CD14-positive monocyte (primary cell): ENCODE results near the gene DNAH11. TPM values are rescaled to one million over a fixed set of nuclear protein-coding genes. Genes with fewer than 3 reads are reported as not detected.

Source experiments
- DNase-seq, 3 donors: peaks; one replicate each; pipeline ENCODE4 v3.0.0-alpha.2; 2011 to 2022
- H2AFZ ChIP-seq: 2 replicates; pipeline ENCODE4 v1.6.0; 2012; ENCODE audit warnings: mild to moderate bottlenecking, low read depth, low read length, inconsistent platforms; ENCODE audit not compliant: insufficient read depth, poor library complexity, severe bottlenecking
- H3K27ac ChIP-seq, 2 donors: 1 replicate in 1 of 2; 2 replicates in 1 of 2; pipeline ENCODE4 v1.5.1; 2012 to 2013; ENCODE audit warnings: low read length in 2 of 2, control low read depth in 1 of 2, inconsistent platforms in 1 of 2, low read depth in 1 of 2, mild to moderate bottlenecking in 1 of 2
- H3K27me3 ChIP-seq, 2 donors: one replicate each; pipeline versions ENCODE4 v1.6.0 to v1.6.1; 2011 to 2013; ENCODE audit warnings: low read length in 2 of 2; ENCODE audit not compliant: control insufficient read depth in 2 of 2, insufficient read depth in 2 of 2
- H3K36me3 ChIP-seq, 2 donors: replicated peaks in 1 of 2; 1 replicate in 1 of 2; 2 replicates in 1 of 2; pipeline versions ENCODE4 v1.5.1 to v1.6.1; 2012 to 2013; ENCODE audit warnings: low read length in 2 of 2, control low read depth in 1 of 2, inconsistent platforms in 1 of 2, mild to moderate bottlenecking in 1 of 2; ENCODE audit not compliant: insufficient read depth in 2 of 2, control insufficient read depth in 1 of 2
- H3K4me1 ChIP-seq, 2 donors: 1 replicate in 1 of 2; 2 replicates in 1 of 2; pipeline versions ENCODE4 v1.5.1 to v1.6.1; 2012 to 2013; ENCODE audit warnings: low read length in 2 of 2, control low read depth in 1 of 2, inconsistent platforms in 1 of 2, mild to moderate bottlenecking in 1 of 2, moderate library complexity in 1 of 2; ENCODE audit not compliant: insufficient read depth in 2 of 2, control insufficient read depth in 1 of 2
- H3K4me2 ChIP-seq: replicated peaks from 2 replicates; pipeline ENCODE3; 2012; ENCODE audit warnings: low read length, moderate library complexity, mild to moderate bottlenecking; ENCODE audit not compliant: poor library complexity, severe bottlenecking; ENCODE audit errors: extremely low read depth
- H3K4me3 ChIP-seq, 3 experiments: fragments of 200-600 bp in 1 of 3; sonication (generic) in 1 of 3; replicated peaks in 1 of 3; 1 replicate in 2 of 3; 2 replicates in 1 of 3; pipeline ENCODE4 v1.5.1; 2011 to 2013; ENCODE audit warnings: low read length in 3 of 3, mild to moderate bottlenecking in 3 of 3, control low read depth in 2 of 3, low read depth in 2 of 3, inconsistent platforms in 1 of 3, moderate library complexity in 1 of 3
- H3K79me2 ChIP-seq: 2 replicates; pipeline ENCODE4 v1.6.0; 2012; ENCODE audit warnings: mild to moderate bottlenecking, control low read depth, inconsistent platforms, low read length, moderate library complexity; ENCODE audit not compliant: insufficient read depth
- H3K9ac ChIP-seq: 2 replicates; pipeline ENCODE4 v1.6.0; 2017; ENCODE audit warnings: low read length, mild to moderate bottlenecking; ENCODE audit not compliant: insufficient read depth, poor library complexity, severe bottlenecking
- H3K9me3 ChIP-seq, 2 donors: replicated peaks in 1 of 2; 1 replicate in 1 of 2; 2 replicates in 1 of 2; pipeline versions ENCODE4 v1.5.1 to v1.6.1; 2012 to 2013; ENCODE audit warnings: low read length in 2 of 2, control low read depth in 1 of 2; ENCODE audit not compliant: control insufficient read depth in 1 of 2, insufficient read depth in 1 of 2
- H4K20me1 ChIP-seq: 2 replicates; pipeline ENCODE4 v1.6.0; 2012; ENCODE audit warnings: mild to moderate bottlenecking, low read length, control low read depth, moderate library complexity; ENCODE audit not compliant: insufficient read depth
- H3K27ac Mint-ChIP-seq, 7 donors: one replicate each; pipeline ENCODE4 v1.8.0; 2020; ENCODE audit warnings: mild to moderate bottlenecking in 7 of 7, mixed read lengths in 7 of 7, moderate library complexity in 6 of 7, inconsistent platforms in 2 of 7
- H3K27me3 Mint-ChIP-seq, 3 donors: one replicate each; pipeline ENCODE4 v1.8.0; 2021 to 2022; ENCODE audit warnings: low read depth in 3 of 3, mild to moderate bottlenecking in 3 of 3, mixed read lengths in 3 of 3, moderate library complexity in 3 of 3, inconsistent platforms in 1 of 3
- H3K36me3 Mint-ChIP-seq, 2 donors: one replicate each; pipeline ENCODE4 v1.8.0; 2020; ENCODE audit warnings: mixed read lengths in 2 of 2, inconsistent platforms in 1 of 2, mild to moderate bottlenecking in 1 of 2
- H3K4me1 Mint-ChIP-seq: one replicate; pipeline ENCODE4 v1.8.0; 2020; ENCODE audit warnings: mild to moderate bottlenecking, mixed read lengths
- H3K4me3 Mint-ChIP-seq, 2 donors: one replicate each; pipeline ENCODE4 v1.8.0; 2020; ENCODE audit warnings: mild to moderate bottlenecking in 2 of 2, mixed read lengths in 2 of 2, moderate library complexity in 1 of 2
- H3K9me3 Mint-ChIP-seq, 7 donors: one replicate each; pipeline ENCODE4 v1.8.0; 2020 to 2022; ENCODE audit warnings: mixed read lengths in 7 of 7, mild to moderate bottlenecking in 6 of 7, moderate library complexity in 6 of 7, inconsistent platforms in 2 of 7
- WGBS: methylation state at CpG from one replicate; pipeline ENCODE4 v1.1.5; 2013; ENCODE audit warnings: missing lambda C conversion rate; ENCODE audit not compliant: insufficient coverage; 5-methylcytosine and 5-hydroxymethylcytosine counted together
- intact Hi-C, 2 donors: fragments of 100-400 bp; cut with micrococcal nuclease; formaldehyde crosslinking; loops; one replicate each; pipeline versions ENCODE4 v1.15.0 to v1.15.1; 2023
- polyA plus RNA-seq, 3 donors: library from polyadenylated mRNA; depleted of rRNA in 1 of 3; unstranded in 2 of 3; stranded (reverse) in 1 of 3; fragments of 300-500 nt in 2 of 3; fragments of >200 nt in 1 of 3; fragmentation: Illumina TruSeq in 2 of 3; gene quantifications; 1 replicate in 2 of 3; 2 replicates in 1 of 3; pipeline ENCODE4 v1.2.3, GENCODE V29; 2012 to 2021
- TF ChIP-seq, protein P1 (sequence below): fragments of 200-600 bp; IDR thresholded peaks from one replicate; pipeline ENCODE4 v1.8.0; 2022; ENCODE audit warnings: antibody characterized with exemption, mild to moderate bottlenecking

Gene DNAH11
- polyA plus RNA-seq, 3 donors: not detected

DNA sequence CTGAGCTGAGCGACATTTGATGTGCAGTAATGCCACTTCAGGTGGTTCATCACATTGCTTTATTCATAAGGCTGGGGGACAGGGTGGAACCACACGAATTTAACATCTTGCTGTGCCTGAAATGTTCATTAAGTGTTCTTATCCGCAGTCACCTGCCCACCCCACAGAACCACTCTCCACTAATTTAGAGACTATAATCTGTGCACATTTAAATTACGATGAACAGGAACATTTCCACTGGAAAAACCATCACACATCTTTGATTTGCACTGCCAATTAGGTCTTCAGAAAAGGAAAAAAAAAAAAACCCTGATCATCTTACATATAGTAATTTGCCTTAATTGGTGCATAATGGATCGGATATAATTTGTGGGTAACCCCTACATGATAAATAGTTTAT is 400.6 kb downstream of the DNAH11 start:
- H3K4me2 ChIP-seq: no peak overlapping the region
- no peaks in the 10 kb centered on the region for H3K9me3 ChIP-seq
- intact Hi-C loops: no loop called here
- H3K27ac ChIP-seq: no peak overlapping the region
- no peaks in the 10 kb centered on the region for H3K9me3 Mint-ChIP-seq
- no peak overlapping the region for H3K4me3 ChIP-seq
- H3K79me2 ChIP-seq: peaks cover 68% of the 10 kb centered on the region
- peaks cover 52% of the 10 kb centered on the region for H3K4me1 Mint-ChIP-seq
- no peak overlapping the region for H3K4me3 Mint-ChIP-seq
- H2AFZ ChIP-seq: no peak overlapping the region
- WGBS: 90% methylated on average over 3 of the region's 5 CpGs
- no peak overlapping the region for H3K27ac Mint-ChIP-seq
- no peak for DNase-seq
- H3K27me3 ChIP-seq: no peaks in the 10 kb centered on the region
- TF ChIP-seq, protein P1, sequence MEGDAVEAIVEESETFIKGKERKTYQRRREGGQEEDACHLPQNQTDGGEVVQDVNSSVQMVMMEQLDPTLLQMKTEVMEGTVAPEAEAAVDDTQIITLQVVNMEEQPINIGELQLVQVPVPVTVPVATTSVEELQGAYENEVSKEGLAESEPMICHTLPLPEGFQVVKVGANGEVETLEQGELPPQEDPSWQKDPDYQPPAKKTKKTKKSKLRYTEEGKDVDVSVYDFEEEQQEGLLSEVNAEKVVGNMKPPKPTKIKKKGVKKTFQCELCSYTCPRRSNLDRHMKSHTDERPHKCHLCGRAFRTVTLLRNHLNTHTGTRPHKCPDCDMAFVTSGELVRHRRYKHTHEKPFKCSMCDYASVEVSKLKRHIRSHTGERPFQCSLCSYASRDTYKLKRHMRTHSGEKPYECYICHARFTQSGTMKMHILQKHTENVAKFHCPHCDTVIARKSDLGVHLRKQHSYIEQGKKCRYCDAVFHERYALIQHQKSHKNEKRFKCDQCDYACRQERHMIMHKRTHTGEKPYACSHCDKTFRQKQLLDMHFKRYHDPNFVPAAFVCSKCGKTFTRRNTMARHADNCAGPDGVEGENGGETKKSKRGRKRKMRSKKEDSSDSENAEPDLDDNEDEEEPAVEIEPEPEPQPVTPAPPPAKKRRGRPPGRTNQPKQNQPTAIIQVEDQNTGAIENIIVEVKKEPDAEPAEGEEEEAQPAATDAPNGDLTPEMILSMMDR: no peak
- peaks cover 31 to 56% of the 10 kb centered on the region in 2 donors for H3K4me1 ChIP-seq
- no peak overlapping the region for H3K9ac ChIP-seq
- peaks cover 0 to under 1% of the 10 kb centered on the region in 2 donors for H3K36me3 Mint-ChIP-seq
- no peaks in the 10 kb centered on the region for H3K36me3 ChIP-seq
- no peaks in the 10 kb centered on the region for H4K20me1 ChIP-seq
- H3K27me3 Mint-ChIP-seq: peaks cover 0 to 5% (median 4%) of the 10 kb centered on the region in 3 donors

DNA sequence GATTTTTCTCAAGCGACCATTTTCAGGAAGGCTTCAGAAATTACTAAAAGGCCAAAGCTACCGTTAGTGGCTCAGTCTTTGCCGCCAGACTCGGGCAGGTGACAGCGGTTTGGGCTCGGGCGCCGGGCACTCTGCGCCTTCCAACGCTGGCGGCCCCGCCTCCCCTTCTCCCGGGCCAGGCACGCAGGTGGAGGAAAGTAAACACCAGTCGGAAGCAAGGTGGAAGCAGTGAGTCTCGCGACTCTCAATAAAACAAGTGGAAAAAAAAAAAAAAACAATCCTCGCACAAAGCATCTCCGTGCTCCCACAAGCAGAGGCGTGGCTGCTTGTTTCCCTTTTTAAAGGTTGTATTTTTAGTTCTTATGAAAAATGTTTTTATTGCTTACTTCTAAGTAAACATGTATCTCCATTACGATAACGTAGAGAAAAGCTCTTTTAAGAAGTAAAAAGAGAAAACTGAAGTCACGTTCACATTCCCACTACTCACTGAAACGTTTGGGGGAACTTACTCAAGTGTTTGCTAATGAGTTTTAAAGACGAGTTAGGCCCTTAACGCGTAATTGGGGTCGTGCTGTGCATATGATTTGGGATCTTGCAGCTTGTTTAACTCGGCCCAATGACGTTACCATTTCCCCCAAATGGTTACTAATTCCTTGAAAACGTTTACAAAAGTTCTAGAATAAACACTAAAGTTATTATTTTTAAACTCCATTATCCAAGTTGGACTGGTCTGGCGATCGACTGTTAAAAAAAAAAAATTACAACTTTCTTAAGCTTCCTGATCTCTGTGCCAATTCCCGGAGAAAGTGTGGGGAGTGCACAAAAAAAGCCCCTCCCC is 402.0 kb downstream of the DNAH11 start:
- Mint-ChIP-seq H3K4me3 (peak overlapping the region; percentile 93 to 100), H3K4me1 (peaks cover 46% of the 10 kb centered on the region), H3K36me3 (no peaks in the 10 kb centered on the region), H3K9me3 (no peaks in the 10 kb centered on the region), H3K27me3 (peaks cover 2 to 6% (median 5%) of the 10 kb centered on the region in 3 donors), H3K27ac (peak overlapping the region in 2 of 7 donors; percentile 60 to 73)
- intact Hi-C loops: no loop called here
- H4K20me1 ChIP-seq: no peaks in the 10 kb centered on the region
- H3K4me2 ChIP-seq: peak overlapping the region; percentile 94
- H3K36me3 ChIP-seq: no peaks in the 10 kb centered on the region
- peaks cover 31 to 51% of the 10 kb centered on the region in 2 donors for H3K4me1 ChIP-seq
- peak overlapping the region; percentile 56 to 83 (median 64) for H3K4me3 ChIP-seq
- DNase-seq: no peak
- peak overlapping the region; percentile 64 for H3K9ac ChIP-seq
- no peaks in the 10 kb centered on the region for H3K27me3 ChIP-seq
- H3K9me3 ChIP-seq: no peaks in the 10 kb centered on the region
- TF ChIP-seq, protein P1: no peak
- no peak overlapping the region for H3K27ac ChIP-seq
- 0% methylated on average over 11 of the region's 34 CpGs for WGBS
- H2AFZ ChIP-seq: peak overlapping the region; percentile 88
- peaks cover 54% of the 10 kb centered on the region for H3K79me2 ChIP-seq
